H1 (cell line): ENCODE measurements around the gene NOC3L. TPM values are rescaled to one million over a fixed set of nuclear protein-coding genes. Genes with fewer than 3 reads are reported as not detected.

Experiments used
- ASH2L ChIP-seq: fragments of 200-600, 300-600 bp; sonication (generic); IDR thresholded peaks from one replicate; pipeline ENCODE4 v1.7.1; 2017; ENCODE audit warnings: low read length
- ATF2 ChIP-seq: IDR thresholded peaks from 2 replicates; pipeline ENCODE4 v1.6.1; 2012; ENCODE audit warnings: low read length, inconsistent platforms
- BACH1 ChIP-seq: IDR thresholded peaks from 2 replicates; pipeline ENCODE4 v1.6.1; 2012; ENCODE audit warnings: low read length, improper control_type of control experiment
- EZH2 ChIP-seq: fragments of 200-600 bp; sonication (generic); IDR thresholded peaks from 2 replicates; pipeline ENCODE4 v1.7.1; 2012; ENCODE audit warnings: low read depth, mild to moderate bottlenecking, moderate library complexity, low read length, inconsistent platforms; ENCODE audit not compliant: severe bottlenecking
- GTF2F1 ChIP-seq: IDR thresholded peaks from 2 replicates; pipeline ENCODE4 v1.6.1; 2012; ENCODE audit warnings: low read depth, low read length, improper control_type of control experiment, borderline replicate concordance
- JUN ChIP-seq: IDR thresholded peaks from 2 replicates; pipeline ENCODE4 v1.6.1; 2011; ENCODE audit warnings: low read depth, mild to moderate bottlenecking, improper control_type of control experiment, low read length
- JUND ChIP-seq: IDR thresholded peaks from 2 replicates; pipeline ENCODE4 v1.6.1; 2011; ENCODE audit warnings: mild to moderate bottlenecking, improper control_type of control experiment, low read length
- POLR2AphosphoS5 ChIP-seq: IDR thresholded peaks from 2 replicates; pipeline ENCODE4 v1.6.1; 2011; ENCODE audit warnings: low read depth, low read length
- RAD21 ChIP-seq, 2 experiments: IDR thresholded peaks in 1 of 2; conservative IDR thresholded peaks in 1 of 2; 2 replicates each; pipeline ENCODE4 v1.6.1; 2011; ENCODE audit warnings: low read depth in 2 of 2, low read length in 2 of 2, improper control_type of control experiment in 1 of 2, inconsistent platforms in 1 of 2, mild to moderate bottlenecking in 1 of 2, moderate library complexity in 1 of 2
- RNF2 ChIP-seq: fragments of 200-900, 300-1000 bp; sonication (generic); IDR thresholded peaks from 2 replicates; pipeline ENCODE4 v1.7.1; 2016; ENCODE audit warnings: borderline replicate concordance, low read depth, mild to moderate bottlenecking, antibody characterized with exemption, low read length; ENCODE audit not compliant: poor library complexity, severe bottlenecking; ENCODE audit errors: missing control alignments
- SAP30 ChIP-seq: fragments of 300-600 bp; sonication (generic); IDR thresholded peaks from 2 replicates; pipeline ENCODE4 v1.7.1; 2012; ENCODE audit warnings: low read length, moderate library complexity, mild to moderate bottlenecking, inconsistent platforms; ENCODE audit not compliant: insufficient read depth, insufficient replicate concordance
- SRF ChIP-seq: IDR thresholded peaks from 2 replicates; pipeline ENCODE4 v1.6.1; 2011; ENCODE audit warnings: mild to moderate bottlenecking, low read depth, low read length, moderate library complexity
- TAF1 ChIP-seq: IDR thresholded peaks from 2 replicates; pipeline ENCODE4 v1.6.1; 2011; ENCODE audit warnings: mild to moderate bottlenecking, low read depth, low read length
- TBP ChIP-seq: IDR thresholded peaks from 2 replicates; pipeline ENCODE4 v1.6.1; 2011; ENCODE audit warnings: low read depth, low read length, improper control_type of control experiment
- polyA plus RNA-seq, 7 experiments: library from polyadenylated mRNA; depleted of rRNA in 3 of 7; stranded (reverse) in 5 of 7; unstranded in 2 of 7; fragments of >200 nt in 5 of 7; fragments of 200-250 nt in 2 of 7; gene quantifications; 1 replicate in 5 of 7; 2 replicates in 1 of 7; 4 replicates in 1 of 7; pipeline versions ENCODE4 v1.2.1 to v1.2.3, GENCODE V29; 2011 to 2013; ENCODE audit warnings: missing spikeins in 2 of 7, mixed read lengths in 2 of 7
- total RNA-seq: library from RNA; stranded (reverse); fragmentation: NEBNext Ultra II Directional; extraction: Animal tissue kit (Norgen Biotek cat#: 25700); gene quantifications from 2 replicates; pipeline ENCODE4 v1.2.1, GENCODE V29; 2021

Gene NOC3L
- total and polyA plus RNA-seq, 2 of the 8 experiments (the other 6 are each of a cell fraction or from before 2014, with no cell fraction given), result 7.1 to 39.1 TPM

GRCh38 chr10:94362360-94363250 lies at the start of gene NOC3L (continued):
- TF ChIP-seq SAP30 (peak; percentile 92), JUND (0 out of 2 replicates have a peak, but pooled peaks have one; percentile 23), BACH1 (no peak; the same call in 1 of the 2 replicates), ASH2L (peak; percentile 59), POLR2AphosphoS5 (peak; percentile 52; the same call in 1 of the 2 replicates), RAD21 (IDR thresholded peaks at IDR 0.05 in 1 of 2, conservative IDR thresholded peaks at IDR 0.05 in 1 of 2; ENCODE audit: low read depth in 2 of 2, low read length in 2 of 2) (peak in 1 of 2 experiments; percentile 29; a peak in 2 of 4 replicates), TAF1 (peak; percentile 71; the same call in 1 of the 2 replicates), EZH2 (no peak), JUN (no peak), TBP (peak; percentile 72; the same call in 1 of the 2 replicates), GTF2F1 (no peak), RNF2 (peak; percentile 47), SRF (no peak), ATF2 (no peak)
